Measurements from ENCODE around the gene MISFA.

Gene MISFA

DNA sequence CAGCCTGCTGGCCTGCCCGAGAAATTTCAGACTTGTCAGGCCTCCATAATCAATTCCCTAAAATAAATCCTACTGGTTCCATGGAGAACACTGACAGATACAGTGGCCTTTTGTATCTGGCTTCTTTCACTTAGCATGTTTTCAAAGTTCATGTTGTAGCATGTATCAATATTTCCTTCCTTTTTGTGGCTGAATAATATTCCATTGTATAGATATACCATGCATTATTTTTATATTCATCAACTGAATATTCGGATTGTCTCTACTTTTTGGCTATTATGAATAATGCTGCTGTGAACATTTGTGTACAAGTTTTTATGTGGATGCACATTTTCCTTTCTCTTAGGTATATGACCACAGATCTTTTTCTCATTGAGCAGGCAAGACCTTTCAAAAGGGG lies 24.1 kb downstream of the MISFA start:
- TF ChIP-seq POLR2AphosphoS5 (IDR thresholded peaks at IDR 0.05; ENCODE audit: low read depth, low read length) (no peak), TAF1 (IDR thresholded peaks at IDR 0.05; ENCODE audit: borderline replicate concordance, insufficient read depth, low read length) (no peak), SIN3A (IDR thresholded peaks at IDR 0.05; ENCODE audit: borderline replicate concordance, insufficient read depth, low read length) (no peak), FOXP2 (optimal IDR thresholded peaks at IDR 0.05; ENCODE audit: borderline replicate concordance, extremely low read depth, extremely low read length, insufficient read depth) (no peak)
- TF ChIP-seq, protein P1, sequence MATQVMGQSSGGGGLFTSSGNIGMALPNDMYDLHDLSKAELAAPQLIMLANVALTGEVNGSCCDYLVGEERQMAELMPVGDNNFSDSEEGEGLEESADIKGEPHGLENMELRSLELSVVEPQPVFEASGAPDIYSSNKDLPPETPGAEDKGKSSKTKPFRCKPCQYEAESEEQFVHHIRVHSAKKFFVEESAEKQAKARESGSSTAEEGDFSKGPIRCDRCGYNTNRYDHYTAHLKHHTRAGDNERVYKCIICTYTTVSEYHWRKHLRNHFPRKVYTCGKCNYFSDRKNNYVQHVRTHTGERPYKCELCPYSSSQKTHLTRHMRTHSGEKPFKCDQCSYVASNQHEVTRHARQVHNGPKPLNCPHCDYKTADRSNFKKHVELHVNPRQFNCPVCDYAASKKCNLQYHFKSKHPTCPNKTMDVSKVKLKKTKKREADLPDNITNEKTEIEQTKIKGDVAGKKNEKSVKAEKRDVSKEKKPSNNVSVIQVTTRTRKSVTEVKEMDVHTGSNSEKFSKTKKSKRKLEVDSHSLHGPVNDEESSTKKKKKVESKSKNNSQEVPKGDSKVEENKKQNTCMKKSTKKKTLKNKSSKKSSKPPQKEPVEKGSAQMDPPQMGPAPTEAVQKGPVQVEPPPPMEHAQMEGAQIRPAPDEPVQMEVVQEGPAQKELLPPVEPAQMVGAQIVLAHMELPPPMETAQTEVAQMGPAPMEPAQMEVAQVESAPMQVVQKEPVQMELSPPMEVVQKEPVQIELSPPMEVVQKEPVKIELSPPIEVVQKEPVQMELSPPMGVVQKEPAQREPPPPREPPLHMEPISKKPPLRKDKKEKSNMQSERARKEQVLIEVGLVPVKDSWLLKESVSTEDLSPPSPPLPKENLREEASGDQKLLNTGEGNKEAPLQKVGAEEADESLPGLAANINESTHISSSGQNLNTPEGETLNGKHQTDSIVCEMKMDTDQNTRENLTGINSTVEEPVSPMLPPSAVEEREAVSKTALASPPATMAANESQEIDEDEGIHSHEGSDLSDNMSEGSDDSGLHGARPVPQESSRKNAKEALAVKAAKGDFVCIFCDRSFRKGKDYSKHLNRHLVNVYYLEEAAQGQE (IDR thresholded peaks at IDR 0.05; ENCODE audit: insufficient read depth in 1 of 2, low read depth in 2 of 2, low read length in 2 of 2), result no peak

DNA sequence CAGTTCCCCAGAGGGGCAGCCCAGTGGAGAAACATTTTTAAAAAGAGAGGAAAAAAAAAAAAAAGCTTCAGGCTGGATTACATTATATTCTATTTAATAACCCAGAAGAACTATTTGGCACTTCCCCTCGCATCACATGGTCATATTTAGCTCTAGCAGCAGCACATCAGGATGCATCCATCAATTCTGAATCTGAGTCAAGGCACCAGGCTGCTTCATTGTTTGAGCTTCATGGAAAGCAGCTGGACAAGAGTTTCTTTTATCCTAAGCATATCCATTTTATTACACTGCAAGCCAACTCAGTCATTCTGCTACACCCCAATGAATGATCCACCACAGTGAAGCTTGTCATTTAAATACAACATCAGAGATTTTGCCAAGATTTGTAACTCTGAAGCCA lies 24.6 kb downstream of the MISFA start:
- TF ChIP-seq SIN3A (IDR thresholded peaks at IDR 0.05; ENCODE audit: borderline replicate concordance, insufficient read depth, low read length), result no peak
- TF ChIP-seq, protein P1 (IDR thresholded peaks at IDR 0.05; ENCODE audit: insufficient read depth in 1 of 2, low read depth in 2 of 2, low read length in 2 of 2), result no peak
- TF ChIP-seq TAF1 (IDR thresholded peaks at IDR 0.05; ENCODE audit: borderline replicate concordance, insufficient read depth, low read length), result no peak
- TF ChIP-seq POLR2AphosphoS5 (IDR thresholded peaks at IDR 0.05; ENCODE audit: low read depth, low read length), result no peak
- no peak for TF ChIP-seq FOXP2 (optimal IDR thresholded peaks at IDR 0.05; ENCODE audit: borderline replicate concordance, extremely low read depth, extremely low read length, insufficient read depth)

DNA sequence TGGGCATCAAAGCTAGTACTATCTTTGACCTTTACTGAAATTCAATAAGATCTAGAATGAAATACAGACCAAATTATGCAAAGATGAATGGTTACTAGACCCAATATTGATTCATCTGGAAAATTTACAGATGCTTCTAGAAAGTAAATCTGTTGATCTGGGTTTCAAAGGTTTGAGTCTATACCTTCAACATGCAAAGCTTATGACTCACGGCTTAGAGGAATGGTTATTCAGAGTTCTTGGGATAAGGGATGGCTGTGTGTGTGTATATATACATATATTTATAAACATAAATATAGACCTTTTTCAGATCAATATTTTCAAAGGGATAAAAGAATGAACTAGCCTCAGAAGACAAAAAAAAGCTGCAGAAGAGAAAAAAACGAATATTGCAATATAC lies 33.3 kb downstream of the MISFA start:
- TF ChIP-seq, protein P1 (IDR thresholded peaks at IDR 0.05; ENCODE audit: insufficient read depth in 1 of 2, low read depth in 2 of 2, low read length in 2 of 2), result no peak
- TF ChIP-seq FOXP2 (optimal IDR thresholded peaks at IDR 0.05; ENCODE audit: borderline replicate concordance, extremely low read depth, extremely low read length, insufficient read depth), result no peak
- no peak for TF ChIP-seq TAF1 (IDR thresholded peaks at IDR 0.05; ENCODE audit: borderline replicate concordance, insufficient read depth, low read length)
- no peak for TF ChIP-seq SIN3A (IDR thresholded peaks at IDR 0.05; ENCODE audit: borderline replicate concordance, insufficient read depth, low read length)
- TF ChIP-seq POLR2AphosphoS5 (IDR thresholded peaks at IDR 0.05; ENCODE audit: low read depth, low read length), result no peak

DNA sequence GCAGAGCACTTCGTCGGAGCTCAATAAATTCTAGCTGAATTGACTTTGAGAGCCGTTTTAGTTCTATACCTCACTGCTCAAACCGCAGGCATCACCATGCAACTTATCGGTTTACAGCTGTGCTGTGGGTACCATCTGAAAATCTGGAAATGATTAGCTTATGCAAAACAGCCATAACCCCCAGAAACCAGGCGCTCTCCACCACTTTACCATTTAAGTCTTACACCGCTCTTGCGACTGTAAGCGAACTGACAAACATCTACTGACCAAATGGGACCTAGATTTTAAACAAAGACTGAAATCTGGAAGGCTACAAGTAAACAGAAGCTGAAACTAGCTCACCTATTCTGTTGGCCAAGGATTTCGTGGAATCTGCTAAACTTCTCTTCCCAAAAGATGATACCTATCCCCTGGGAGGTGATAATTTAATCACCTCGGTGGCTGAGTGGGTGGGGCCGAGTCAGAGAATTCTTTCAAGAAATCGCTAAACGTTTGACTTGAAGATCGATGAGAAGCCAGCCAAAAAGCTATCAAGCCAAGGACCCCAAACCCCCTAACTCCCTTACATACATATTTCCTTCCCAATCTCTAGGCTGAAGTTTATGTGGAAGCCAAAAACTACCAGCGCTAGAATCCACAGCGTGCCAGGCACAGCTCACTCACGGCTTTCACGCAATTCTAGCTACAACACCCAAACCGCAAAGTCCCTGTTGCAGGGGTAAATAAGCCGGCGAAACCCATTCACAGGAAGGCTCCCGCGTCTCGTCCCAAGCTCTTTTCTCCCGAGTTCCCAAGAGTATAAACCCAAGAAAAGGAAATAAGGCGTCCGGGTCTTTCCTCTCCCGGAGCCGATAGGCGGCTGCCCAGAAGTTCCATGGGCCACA lies 33.9 kb downstream of the MISFA start:
- no peak for TF ChIP-seq SIN3A (IDR thresholded peaks at IDR 0.05; ENCODE audit: borderline replicate concordance, insufficient read depth, low read length)
- no peak for TF ChIP-seq FOXP2 (optimal IDR thresholded peaks at IDR 0.05; ENCODE audit: borderline replicate concordance, extremely low read depth, extremely low read length, insufficient read depth)

DNA sequence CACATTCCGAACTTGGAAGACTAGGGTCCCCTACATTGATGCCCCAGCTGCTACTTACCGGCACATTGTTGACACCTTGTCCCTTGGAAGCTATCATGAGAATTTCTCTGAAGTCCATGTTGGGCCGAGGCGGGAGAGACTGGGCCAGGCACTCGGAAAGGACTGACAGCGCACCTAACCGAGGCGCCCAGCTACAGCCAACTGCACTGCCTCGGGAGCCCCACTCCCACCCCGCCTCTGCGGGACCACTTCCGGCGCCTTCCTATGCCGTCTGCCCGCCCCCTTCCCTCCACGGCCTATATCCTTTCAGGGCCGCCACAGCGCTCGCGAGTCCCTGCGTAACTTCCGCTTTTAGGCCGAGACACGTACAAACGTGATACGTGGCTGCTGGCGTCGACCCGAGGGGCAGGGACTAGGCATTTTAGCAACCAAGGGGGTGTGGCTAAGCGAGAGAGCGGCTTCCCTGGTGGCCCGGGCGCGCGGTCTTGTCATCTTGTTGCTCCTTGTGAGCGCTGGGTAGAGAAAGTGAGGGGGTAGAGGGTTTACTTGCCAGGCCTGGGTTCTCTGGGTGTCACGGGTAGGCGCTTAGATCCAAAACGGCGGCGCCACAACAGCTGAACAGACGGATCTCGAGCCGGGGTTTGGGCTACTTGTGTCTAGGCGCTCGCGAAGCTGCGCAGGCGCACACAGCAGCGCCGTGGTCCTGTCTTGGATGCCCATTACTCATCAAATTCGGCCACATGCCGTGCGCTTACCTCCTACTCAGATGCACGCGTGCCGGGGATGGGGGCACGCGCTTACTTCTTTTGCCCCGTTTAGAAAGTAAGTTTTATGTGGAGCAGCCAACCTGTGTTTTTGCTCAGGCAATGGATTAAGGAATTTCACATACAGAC lies 34.8 kb downstream of the MISFA start, which contains the start of gene SPTY2D1:
SPTY2D1 (minus strand) TSS at position 203 of the 893 bp plus-strand sequence; CDS start at position 118, 85 bp downstream.
- TF ChIP-seq FOXP2 (optimal IDR thresholded peaks at IDR 0.05; ENCODE audit: borderline replicate concordance, extremely low read depth, extremely low read length, insufficient read depth) (peak; percentile 95), SIN3A (IDR thresholded peaks at IDR 0.05; ENCODE audit: borderline replicate concordance, insufficient read depth, low read length) (peak; percentile 65; the same call in 1 of the 2 replicates), POLR2AphosphoS5 (IDR thresholded peaks at IDR 0.05; ENCODE audit: low read depth, low read length) (peak; percentile 99), TAF1 (IDR thresholded peaks at IDR 0.05; ENCODE audit: borderline replicate concordance, insufficient read depth, low read length) (peak; percentile 79; the same call in 1 of the 2 replicates)
- TF ChIP-seq, protein P1 (IDR thresholded peaks at IDR 0.05; ENCODE audit: insufficient read depth in 1 of 2, low read depth in 2 of 2, low read length in 2 of 2), result no peak; a peak in 1 of 4 replicates
